Upper lobe of left lung (tissue), 4 donors: ENCODE measurements around the gene HES3.

Experiments
- CTCF ChIP-seq, 6 experiments: fragments of 450-650 bp in 4 of 6; fragments of 200-600 bp in 2 of 6; sonication (generic) in 2 of 6; IDR thresholded peaks; one replicate each; pipeline ENCODE4 v1.5.1; 2016 to 2019; ENCODE audit warnings: antibody characterized with exemption in 6 of 6
- EP300 ChIP-seq, 4 donors: sonication (generic); formaldehyde crosslinking; IDR thresholded peaks; one replicate each; pipeline ENCODE4 v1.5.1; 2017; ENCODE audit warnings: antibody characterized with exemption in 4 of 4, control low read depth in 2 of 4
- POLR2A ChIP-seq, 4 donors: fragments of 450-650 bp; IDR thresholded peaks; one replicate each; pipeline ENCODE4 v1.5.1; 2016 to 2017; ENCODE audit warnings: antibody characterized with exemption in 4 of 4, mild to moderate bottlenecking in 2 of 4

GRCh38 chr1:6272868-6273267, 28.9 kb downstream of the HES3 start:
- TF ChIP-seq CTCF (IDR thresholded peaks at IDR 0.05) (no peak), EP300 (IDR thresholded peaks at IDR 0.05) (no peak), POLR2A (IDR thresholded peaks at IDR 0.05) (no peak)
